Measurements from ENCODE around the gene CALN1.

- TF ChIP-seq POLR2A (IDR thresholded peaks at IDR 0.05) (no peak), CTCF (IDR thresholded peaks at IDR 0.05) (no peak)
Observed at GRCh38 chr7:72292118-72292517, 120.0 kb downstream of the CALN1 start.
